GM21529 (cell line): ENCODE results near the gene ARMC5.
"Not testable (repeated sequence)": the region's sequence is repeated elsewhere in the genome, so short reads cannot be mapped to it uniquely, and the experiment has no call there.

Experiments used
- ATAC-seq: cut with Tn5 transposase; IDR thresholded peaks from one replicate; pipeline ENCODE4 v1.9.1; 2021; ENCODE audit not compliant: unreplicated experiment

The ARMC5 gene

GRCh38 chr16:31435341-31436220 is 23.7 kb upstream of the ARMC5 start:
- no peak for ATAC-seq

GRCh38 chr16:31436221-31437045 is 22.9 kb upstream of the ARMC5 start:
- ATAC-seq: no peak

- no peak for ATAC-seq
These were observed 20.9 kb upstream of the ARMC5 start for GRCh38 chr16:31438414-31438813.

GRCh38 chr16:31439023-31439422 is 20.3 kb upstream of the ARMC5 start:
- not testable (repeated sequence) for ATAC-seq

- ATAC-seq: no peak
These were observed 19.8 kb upstream of the ARMC5 start for GRCh38 chr16:31439519-31439918.

- ATAC-seq: no peak
These were observed 18.7 kb upstream of the ARMC5 start for GRCh38 chr16:31440516-31441184.

- no peak for ATAC-seq
These were observed 17.3 kb upstream of the ARMC5 start for GRCh38 chr16:31441956-31442355.

GRCh38 chr16:31445931-31446330 is 13.4 kb upstream of the ARMC5 start:
- not testable (repeated sequence) for ATAC-seq

- ATAC-seq: no peak
These were observed 8.1 kb upstream of the ARMC5 start for GRCh38 chr16:31451201-31451600.

- no peak for ATAC-seq
These were observed 7.5 kb upstream of the ARMC5 start for GRCh38 chr16:31451681-31452351.

- ATAC-seq: no peak
These were observed 6.6 kb upstream of the ARMC5 start for GRCh38 chr16:31452631-31453106.

GRCh38 chr16:31453255-31454204 is 5.8 kb upstream of the ARMC5 start:
- ATAC-seq: no peak

- no peak for ATAC-seq
These were observed 3.5 kb upstream of the ARMC5 start for GRCh38 chr16:31455601-31456314.

- no peak for ATAC-seq
These were observed 2.3 kb upstream of the ARMC5 start for GRCh38 chr16:31456988-31457360.

- no peak for ATAC-seq
These were observed 1.0 kb upstream of the ARMC5 start for GRCh38 chr16:31458073-31458843.

- peak; percentile 66 for ATAC-seq
These were observed 633 bp downstream of the ARMC5 start for GRCh38 chr16:31459687-31460581.

- no peak for ATAC-seq
These were observed 1.3 kb downstream of the ARMC5 start for GRCh38 chr16:31460582-31461002.
